MM.1S (cell line): Measurements from ENCODE around the gene MSI2.

Source experiments
- DNase-seq: peaks from one replicate; pipeline ENCODE4 v3.0.0-alpha.2; 2015
- H2AFZ ChIP-seq: fragments of 300-600 bp; sonication (generic); 2 replicates; pipeline ENCODE4 v1.6.0; 2016; ENCODE audit warnings: antibody characterized with exemption, low read length
- H3F3A ChIP-seq: fragments of 300-600 bp; sonication (generic); 2 replicates; pipeline ENCODE4 v1.6.1; 2016; ENCODE audit warnings: mild to moderate bottlenecking, antibody characterized with exemption, low read length, moderate library complexity, mixed read lengths; ENCODE audit not compliant: insufficient read depth
- H3K27ac ChIP-seq: fragments of 300-600 bp; sonication (generic); 2 replicates; pipeline ENCODE4 v1.5.1; 2016; ENCODE audit warnings: mild to moderate bottlenecking, low read length
- H3K27me3 ChIP-seq: fragments of 300-600 bp; sonication (generic); replicated peaks from 2 replicates; pipeline ENCODE4 v1.6.0; 2016; ENCODE audit warnings: low read length; ENCODE audit not compliant: insufficient read depth
- H3K36me3 ChIP-seq: fragments of 300-600 bp; sonication (generic); replicated peaks from 2 replicates; pipeline ENCODE4 v1.6.1; 2016; ENCODE audit warnings: mild to moderate bottlenecking, low read length, mixed read lengths; ENCODE audit not compliant: insufficient read depth
- H3K4me1 ChIP-seq: fragments of 300-600 bp; sonication (generic); 2 replicates; pipeline ENCODE4 v1.6.1; 2016; ENCODE audit warnings: low read length, mixed read lengths
- H3K4me2 ChIP-seq: fragments of 300-600 bp; sonication (generic); 2 replicates; pipeline ENCODE4 v1.6.0; 2016; ENCODE audit warnings: low read depth, low read length
- H3K4me3 ChIP-seq: fragments of 300-600 bp; sonication (generic); 2 replicates; pipeline ENCODE4 v1.5.1; 2016; ENCODE audit warnings: low read length, mixed read lengths
- H3K79me2 ChIP-seq: fragments of 300-600 bp; sonication (generic); 2 replicates; pipeline ENCODE4 v1.6.1; 2016; ENCODE audit warnings: mixed run types, low read length, mixed read lengths
- H3K9ac ChIP-seq: fragments of 300-600 bp; sonication (generic); 2 replicates; pipeline ENCODE4 v1.6.1; 2016; ENCODE audit warnings: low read length, mixed read lengths
- H3K9me2 ChIP-seq: fragments of 300-600 bp; sonication (generic); replicated peaks from 2 replicates; pipeline ENCODE4 v1.6.1; 2016; ENCODE audit warnings: mild to moderate bottlenecking, low read length, mixed read lengths; ENCODE audit not compliant: insufficient read depth
- H3K9me3 ChIP-seq: fragments of 300-600 bp; sonication (generic); replicated peaks from 2 replicates; pipeline ENCODE4 v1.6.1; 2016; ENCODE audit warnings: mild to moderate bottlenecking, low read length, mixed read lengths; ENCODE audit not compliant: insufficient read depth
- H4K20me1 ChIP-seq: fragments of 300-600 bp; sonication (generic); 2 replicates; pipeline ENCODE4 v1.6.1; 2016; ENCODE audit warnings: mild to moderate bottlenecking, low read length, moderate library complexity, mixed read lengths; ENCODE audit not compliant: insufficient read depth
- EZH2 ChIP-seq: fragments of 300-600 bp; sonication (generic); optimal IDR thresholded peaks from 2 replicates; pipeline ENCODE3; 2017; ENCODE audit warnings: low read depth, mild to moderate bottlenecking, antibody characterized with exemption, low read length, mixed read lengths
- EZH2phosphoT487 ChIP-seq: fragments of 300-600 bp; sonication (generic); IDR thresholded peaks from 2 replicates; pipeline ENCODE4 v1.6.1; 2018; ENCODE audit warnings: antibody characterized with exemption, low read length
- TF ChIP-seq, protein P1 (sequence below): fragments of 300-600 bp; sonication (generic); IDR thresholded peaks from 2 replicates; pipeline ENCODE4 v1.5.1; 2016; ENCODE audit warnings: antibody characterized with exemption, low read length, mixed read lengths

MSI2 gene

DNA sequence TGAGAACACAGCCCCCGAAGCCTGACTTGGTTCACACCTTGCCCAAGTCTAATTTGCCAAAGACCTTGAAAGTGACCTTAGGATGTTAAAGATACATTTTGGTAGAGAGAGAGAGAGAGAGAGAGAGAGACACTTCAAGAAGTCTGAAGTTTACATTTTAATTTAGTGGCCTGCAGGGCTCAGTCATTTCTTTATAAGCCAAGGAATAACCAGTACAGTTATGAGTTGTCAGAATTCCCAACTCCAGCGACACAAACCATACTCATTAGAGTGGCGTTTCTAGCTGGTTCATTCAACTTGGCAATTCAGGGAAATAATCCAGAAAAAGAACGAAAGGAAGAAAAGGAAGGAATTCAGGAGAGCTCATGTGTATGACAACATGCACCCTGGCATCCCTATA lies 284.7 kb downstream of the MSI2 start:
- H3K4me3 ChIP-seq: no peak overlapping the region
- H3K27me3 ChIP-seq: no peaks in the 10 kb centered on the region
- H3K79me2 ChIP-seq: peaks cover 26% of the 10 kb centered on the region
- H2AFZ ChIP-seq: no peak overlapping the region
- DNase-seq: no peak
- H3K9me3 ChIP-seq: no peaks in the 10 kb centered on the region; the same call in 1 of the 2 replicates
- peaks cover 12% of the 10 kb centered on the region for H3F3A ChIP-seq
- H3K4me2 ChIP-seq: peak overlapping the region; percentile 14; the same call in 1 of the 2 replicates
- H4K20me1 ChIP-seq: no peaks in the 10 kb centered on the region
- no peaks in the 10 kb centered on the region for H3K36me3 ChIP-seq
- H3K9me2 ChIP-seq: no peaks in the 10 kb centered on the region
- H3K27ac ChIP-seq: peak overlapping the region; percentile 69
- no peak overlapping the region for H3K9ac ChIP-seq
- TF ChIP-seq EZH2phosphoT487 (no peak), EZH2 (no peak)
- TF ChIP-seq, protein P1, sequence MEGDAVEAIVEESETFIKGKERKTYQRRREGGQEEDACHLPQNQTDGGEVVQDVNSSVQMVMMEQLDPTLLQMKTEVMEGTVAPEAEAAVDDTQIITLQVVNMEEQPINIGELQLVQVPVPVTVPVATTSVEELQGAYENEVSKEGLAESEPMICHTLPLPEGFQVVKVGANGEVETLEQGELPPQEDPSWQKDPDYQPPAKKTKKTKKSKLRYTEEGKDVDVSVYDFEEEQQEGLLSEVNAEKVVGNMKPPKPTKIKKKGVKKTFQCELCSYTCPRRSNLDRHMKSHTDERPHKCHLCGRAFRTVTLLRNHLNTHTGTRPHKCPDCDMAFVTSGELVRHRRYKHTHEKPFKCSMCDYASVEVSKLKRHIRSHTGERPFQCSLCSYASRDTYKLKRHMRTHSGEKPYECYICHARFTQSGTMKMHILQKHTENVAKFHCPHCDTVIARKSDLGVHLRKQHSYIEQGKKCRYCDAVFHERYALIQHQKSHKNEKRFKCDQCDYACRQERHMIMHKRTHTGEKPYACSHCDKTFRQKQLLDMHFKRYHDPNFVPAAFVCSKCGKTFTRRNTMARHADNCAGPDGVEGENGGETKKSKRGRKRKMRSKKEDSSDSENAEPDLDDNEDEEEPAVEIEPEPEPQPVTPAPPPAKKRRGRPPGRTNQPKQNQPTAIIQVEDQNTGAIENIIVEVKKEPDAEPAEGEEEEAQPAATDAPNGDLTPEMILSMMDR: no peak
- H3K4me1 ChIP-seq: peaks cover 18% of the 10 kb centered on the region

DNA sequence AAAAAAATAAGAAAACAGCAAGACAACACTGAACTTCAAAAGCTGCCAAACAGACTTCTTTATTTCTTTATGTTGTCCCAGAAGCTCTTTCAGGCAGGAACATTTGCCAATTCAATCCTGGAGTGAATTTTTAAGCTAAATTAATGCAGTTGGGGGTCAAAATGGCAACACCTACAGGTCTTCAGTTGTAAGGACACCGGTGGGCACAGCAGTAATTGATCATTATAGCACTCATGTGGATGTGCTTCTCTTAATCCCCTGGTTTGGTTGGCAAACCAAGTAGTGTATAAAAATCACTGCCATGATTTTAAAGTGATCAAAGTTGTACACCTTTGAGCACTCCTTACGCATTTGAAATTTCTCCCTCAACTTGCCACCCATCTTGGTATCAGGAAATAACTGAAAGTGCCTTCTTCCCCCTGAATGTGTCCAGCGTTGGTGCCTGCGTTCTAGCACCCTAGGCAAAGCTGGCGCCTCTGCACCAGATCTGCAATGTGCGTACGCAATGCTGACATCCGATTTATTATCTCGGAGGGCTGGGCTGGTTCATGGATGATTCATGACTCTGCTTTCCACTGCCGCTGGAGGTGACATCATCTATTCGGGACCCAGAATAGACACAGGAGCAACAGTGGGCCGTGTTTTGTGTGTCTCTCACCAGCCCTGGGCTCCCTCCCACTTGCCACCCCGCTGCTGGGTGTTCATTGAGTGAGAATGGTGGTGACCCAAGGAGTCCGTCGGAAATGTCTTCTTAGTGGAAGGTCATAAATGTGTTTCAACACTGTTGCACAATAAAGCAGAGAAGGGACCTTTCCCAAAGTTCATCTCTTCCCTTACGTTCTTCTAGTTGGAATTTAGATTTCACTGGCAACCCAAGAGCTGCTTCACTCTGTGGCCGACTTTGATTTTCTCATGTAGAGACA lies 285.4 kb downstream of the MSI2 start:
- H3K27me3 ChIP-seq: no peaks in the 10 kb centered on the region
- H3K36me3 ChIP-seq: no peaks in the 10 kb centered on the region
- H3K9me2 ChIP-seq: no peaks in the 10 kb centered on the region
- peaks cover 27% of the 10 kb centered on the region for H3K79me2 ChIP-seq
- peaks cover 18% of the 10 kb centered on the region for H3K4me1 ChIP-seq
- no peaks in the 10 kb centered on the region; the same call in 1 of the 2 replicates for H3K9me3 ChIP-seq
- no peaks in the 10 kb centered on the region for H4K20me1 ChIP-seq
- peaks cover 12% of the 10 kb centered on the region for H3F3A ChIP-seq
- H3K4me3 ChIP-seq: no peak overlapping the region
- no peak overlapping the region for H3K9ac ChIP-seq
- TF ChIP-seq EZH2: no peak
- no peak for TF ChIP-seq EZH2phosphoT487
- TF ChIP-seq, protein P1: no peak
- H3K27ac ChIP-seq: peak overlapping the region; percentile 69; the same call in 1 of the 2 replicates
- no peak overlapping the region for H2AFZ ChIP-seq
- H3K4me2 ChIP-seq: no peak overlapping the region
- DNase-seq: no peak

DNA sequence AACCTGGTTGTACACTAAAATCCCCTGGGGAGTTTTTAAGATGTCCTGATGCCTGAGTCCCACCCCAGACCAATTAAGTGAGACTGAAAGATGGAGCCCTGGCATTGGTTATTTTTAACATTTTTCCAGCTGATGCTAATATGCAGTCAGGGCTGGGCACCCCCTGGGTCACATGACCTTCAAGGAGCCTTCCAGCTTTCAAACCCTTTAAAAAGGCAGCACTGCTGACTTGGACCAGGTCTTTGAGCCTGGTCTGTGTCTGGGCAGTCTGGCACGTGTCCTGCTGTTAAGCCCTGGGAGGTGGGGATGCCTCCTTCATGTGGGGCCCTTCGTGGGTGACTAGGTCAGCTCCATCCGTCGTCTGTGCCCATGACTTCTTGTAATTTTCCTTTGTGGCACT lies 286.2 kb downstream of the MSI2 start:
- Histone ChIP-seq H3K36me3 (no peaks in the 10 kb centered on the region), H3K27ac (no peak overlapping the region), H3K4me1 (peaks cover 18% of the 10 kb centered on the region), H3K27me3 (no peaks in the 10 kb centered on the region), H3K9me3 (no peaks in the 10 kb centered on the region; the same call in 1 of the 2 replicates), H4K20me1 (no peaks in the 10 kb centered on the region), H3K79me2 (peaks cover 30% of the 10 kb centered on the region), H3K4me2 (no peak overlapping the region), H3K9me2 (no peaks in the 10 kb centered on the region), H3F3A (peaks cover 12% of the 10 kb centered on the region), H2AFZ (no peak overlapping the region), H3K4me3 (no peak overlapping the region), H3K9ac (no peak overlapping the region)
- DNase-seq: no peak
- no peak for TF ChIP-seq EZH2
- TF ChIP-seq EZH2phosphoT487: no peak
